AG09319 (cell line): ENCODE data around the gene UBXN2A.

Experiments used
- DNase-seq: peaks from one replicate; pipeline ENCODE4 v3.0.0-alpha.2; 2010; ENCODE audit warnings: low read depth; ENCODE audit errors: extremely low read depth
- CTCF ChIP-seq: IDR thresholded peaks from 2 replicates; pipeline ENCODE4 v1.5.1; 2011; ENCODE audit warnings: low read depth, mild to moderate bottlenecking, inconsistent platforms, low read length, moderate library complexity

Gene UBXN2A

GRCh38 chr2:24016376-24016761, 76.1 kb downstream of the UBXN2A start:
- TF ChIP-seq CTCF = no peak
- no peak for DNase-seq

DNA sequence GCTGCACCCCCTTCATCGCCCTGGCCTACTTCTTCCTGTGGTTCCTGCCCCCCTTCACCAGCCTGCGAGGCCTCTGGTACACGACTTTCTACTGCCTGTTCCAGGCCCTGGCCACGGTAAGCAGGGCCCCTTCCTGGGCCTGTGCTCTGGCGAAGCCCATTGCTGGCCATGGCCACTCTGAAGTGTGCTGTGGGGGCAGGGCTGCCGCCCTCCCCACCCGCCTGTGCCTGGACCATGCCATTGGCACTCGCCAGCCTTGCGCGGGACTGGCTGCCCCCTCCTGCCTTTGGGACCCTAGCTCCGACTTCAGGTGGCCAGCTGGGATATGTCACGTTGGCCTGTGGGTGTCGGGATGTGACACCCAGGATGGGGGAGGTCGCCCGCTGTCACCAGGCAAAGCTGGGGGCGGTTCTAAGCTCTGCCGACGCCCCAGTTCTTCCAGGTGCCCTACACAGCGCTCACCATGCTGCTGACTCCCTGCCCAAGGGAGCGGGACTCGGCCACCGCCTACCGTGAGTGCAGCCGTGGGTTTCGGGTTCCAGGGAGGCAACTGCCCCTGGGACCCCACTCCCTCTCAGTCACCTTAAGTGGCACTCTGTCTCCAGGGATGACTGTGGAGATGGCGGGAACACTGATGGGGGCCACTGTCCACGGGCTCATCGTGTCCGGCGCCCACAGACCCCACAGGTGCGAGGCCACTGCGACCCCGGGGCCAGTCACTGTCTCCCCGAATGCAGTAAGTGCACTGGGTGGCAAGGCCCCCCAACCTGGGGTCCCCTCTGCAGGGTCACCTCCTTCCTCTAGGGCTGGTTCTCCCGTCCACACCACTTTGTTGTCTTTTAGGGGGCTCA, 76.8 kb downstream of the UBXN2A start:
- no peak for DNase-seq
- no peak for TF ChIP-seq CTCF

- no peak for TF ChIP-seq CTCF
Observed at GRCh38 chr2:24017711-24018110, 77.4 kb downstream of the UBXN2A start.

GRCh38 chr2:24018241-24018640, 78.0 kb downstream of the UBXN2A start:
- DNase-seq = no peak
- TF ChIP-seq CTCF = no peak

More at GRCh38 chr2:24017711-24018110, 77.4 kb downstream of the UBXN2A start:
- DNase-seq = no peak

GRCh38 chr2:24019729-24020128, 79.5 kb downstream of the UBXN2A start:
- DNase-seq = no peak
- no peak for TF ChIP-seq CTCF

GRCh38 chr2:24020244-24020643, 80.0 kb downstream of the UBXN2A start:
- no peak for DNase-seq
- TF ChIP-seq CTCF = no peak

GRCh38 chr2:24021122-24021998, 81.1 kb downstream of the UBXN2A start:
- DNase-seq = no peak
- TF ChIP-seq CTCF = 0 out of 2 replicates have a peak, but pooled peaks have one; percentile 3
